Neural progenitor cell (in vitro differentiated cells): ENCODE results near the gene C1GALT1C1L. TPM values are rescaled to one million over a fixed set of nuclear protein-coding genes. Genes with fewer than 3 reads are reported as not detected.
A peak's percentile ranks its signal among the peaks of the same experiment; 100 is the strongest.
"Not testable (repeated sequence)": the region's sequence is repeated elsewhere in the genome, so short reads cannot be mapped to it uniquely, and the experiment has no call there.

Experiments
- DNase-seq: peaks from one replicate; pipeline ENCODE4 v3.0.0-alpha.2; 2016; ENCODE audit warnings: low spot score
- H2AFZ ChIP-seq: fragments of 200-600 bp; sonication (generic); replicated peaks from 2 replicates; pipeline ENCODE4 v1.6.1; 2016; ENCODE audit warnings: antibody characterized with exemption
- H3F3A ChIP-seq: fragments of 200-600 bp; sonication (generic); 2 replicates; pipeline ENCODE4 v1.6.1; 2016; ENCODE audit warnings: antibody characterized with exemption, low read depth
- H3K27ac ChIP-seq: fragments of 200-600 bp; sonication (generic); 2 replicates; pipeline ENCODE4 v1.5.1; 2016; ENCODE audit warnings: mild to moderate bottlenecking
- H3K27me3 ChIP-seq: fragments of 200-600 bp; sonication (generic); 2 replicates; pipeline ENCODE4 v1.6.1; 2016; ENCODE audit warnings: mild to moderate bottlenecking, moderate library complexity
- H3K36me3 ChIP-seq: fragments of 200-600 bp; sonication (generic); 2 replicates; pipeline ENCODE4 v1.5.1; 2016
- H3K4me1 ChIP-seq: fragments of 200-600 bp; sonication (generic); 2 replicates; pipeline ENCODE4 v1.6.1; 2016; ENCODE audit warnings: mixed run types
- H3K4me2 ChIP-seq: fragments of 200-600 bp; sonication (generic); 2 replicates; pipeline ENCODE4 v1.6.1; 2016
- H3K4me3 ChIP-seq: fragments of 200-600 bp; sonication (generic); 2 replicates; pipeline ENCODE4 v1.5.1; 2016
- H3K79me2 ChIP-seq: fragments of 200-600 bp; sonication (generic); 2 replicates; pipeline ENCODE4 v1.6.1; 2016; ENCODE audit warnings: low read depth
- H3K9ac ChIP-seq: fragments of 200-600 bp; sonication (generic); 2 replicates; pipeline ENCODE4 v1.6.1; 2016
- H3K9me3 ChIP-seq: fragments of 200-600 bp; sonication (generic); 2 replicates; pipeline ENCODE4 v1.5.1; 2016; ENCODE audit warnings: low read depth
- H4K20me1 ChIP-seq: fragments of 200-600 bp; sonication (generic); 2 replicates; pipeline ENCODE4 v1.6.1; 2016; ENCODE audit warnings: low read depth
- H3K27ac Mint-ChIP-seq: 3 replicates; pipeline ENCODE4 v1.8.0; 2021; ENCODE audit warnings: mixed read lengths
- H3K27me3 Mint-ChIP-seq: 2 replicates; pipeline ENCODE4 v1.8.0; 2022; ENCODE audit warnings: low read depth, mild to moderate bottlenecking, inconsistent platforms, moderate library complexity, mixed read lengths; ENCODE audit not compliant: insufficient read depth
- H3K36me3 Mint-ChIP-seq: 3 replicates; pipeline ENCODE4 v1.8.0; 2021; ENCODE audit warnings: mixed read lengths
- H3K4me1 Mint-ChIP-seq: 3 replicates; pipeline ENCODE4 v1.8.0; 2021; ENCODE audit warnings: mixed read lengths
- H3K4me3 Mint-ChIP-seq: 3 replicates; pipeline ENCODE4 v1.8.0; 2021; ENCODE audit warnings: mild to moderate bottlenecking, moderate library complexity, mixed read lengths
- H3K9me3 Mint-ChIP-seq: 3 replicates; pipeline ENCODE4 v1.8.0; 2020; ENCODE audit warnings: mixed read lengths
- CTCF ChIP-seq: fragments of 200-600 bp; sonication (generic); IDR thresholded peaks from 2 replicates; pipeline ENCODE4 v1.5.1; 2017; ENCODE audit warnings: antibody characterized with exemption, mild to moderate bottlenecking
- EZH2 ChIP-seq: fragments of 200-600 bp; sonication (generic); IDR thresholded peaks from 2 replicates; pipeline ENCODE4 v1.6.1; 2017; ENCODE audit warnings: antibody characterized with exemption, mild to moderate bottlenecking, moderate library complexity
- EZH2phosphoT487 ChIP-seq: fragments of 200-600 bp; sonication (generic); IDR thresholded peaks from 2 replicates; pipeline ENCODE4 v1.6.1; 2017; ENCODE audit warnings: antibody characterized with exemption
- total RNA-seq: library from RNA; depleted of rRNA; stranded (reverse); fragments of >200 nt; gene quantifications from 2 replicates; pipeline ENCODE4 v1.2.3, GENCODE V29; 2015; ENCODE audit warnings: low replicate concordance

C1GALT1C1L gene
- total RNA-seq, 1 donor from 2014 or later = not detected

DNA sequence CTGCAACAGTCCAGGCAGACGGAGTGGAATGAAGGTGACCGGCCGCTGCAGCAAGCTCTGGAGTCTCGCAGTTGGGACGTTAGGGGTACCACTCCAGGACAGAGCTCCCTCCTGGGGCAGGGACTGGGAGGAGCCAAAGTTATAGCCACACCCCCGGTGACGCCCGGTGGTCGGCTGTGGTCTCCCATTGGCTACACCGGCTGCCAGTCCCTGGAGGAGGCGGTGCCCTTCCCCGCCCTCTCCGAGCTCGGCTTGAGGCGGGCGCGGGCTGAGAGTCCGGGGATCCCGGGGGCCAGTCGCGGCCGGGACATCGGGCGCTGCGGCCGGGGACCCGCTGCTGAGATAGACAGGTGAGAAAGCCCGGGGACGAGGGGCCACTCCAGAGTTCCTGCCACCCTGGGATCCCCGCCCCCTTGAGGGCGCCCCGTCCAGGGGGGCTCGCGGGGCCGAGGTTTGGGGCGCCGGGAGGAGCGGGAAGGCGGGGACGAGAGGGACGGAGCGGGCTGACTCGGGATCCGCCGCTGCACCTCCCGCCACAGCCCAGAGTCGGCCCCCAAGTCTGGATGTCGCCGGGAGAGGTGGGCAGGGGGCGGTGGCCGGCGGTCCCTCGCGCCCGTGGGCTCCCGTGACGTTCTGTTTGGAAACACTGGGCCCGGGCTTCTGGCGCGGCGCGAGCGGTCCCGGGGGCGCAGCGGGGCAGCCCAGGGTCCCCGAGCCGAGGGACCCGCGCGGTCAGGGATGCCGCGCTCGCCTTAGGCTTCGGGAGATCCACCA is 39.0 kb downstream of the C1GALT1C1L start, which contains the start of gene PLEKHH2:
Gene PLEKHH2, plus strand, starts transcription at position 231 of the 774 bp plus-strand sequence. CDS start 7,414 bp downstream, outside the sequence.
- Histone ChIP-seq H3K27me3 (peaks cover 52% of the 10 kb centered on the region), H3F3A (no peaks in the 10 kb centered on the region), H3K4me2 (peak within 1 kb of the TSS; percentile 96), H3K9me3 (peaks cover 5% of the 10 kb centered on the region), H2AFZ (peak within 1 kb of the TSS; percentile 97), H3K9ac (peak within 1 kb of the TSS; percentile 48), H3K4me1 (no peaks in the 10 kb centered on the region), H3K4me3 (peak within 1 kb of the TSS; percentile 91), H4K20me1 (no peaks in the 10 kb centered on the region), H3K27ac (no peak within 1 kb of the TSS), H3K79me2 (no peaks in the 10 kb centered on the region), H3K36me3 (no peaks in the 10 kb centered on the region)
- peak within 1 kb of the TSS; percentile 89 for H3K4me3 Mint-ChIP-seq
- peaks cover 9% of the 10 kb centered on the region for H3K4me1 Mint-ChIP-seq
- H3K9me3 Mint-ChIP-seq = peaks cover 7% of the 10 kb centered on the region
- H3K27ac Mint-ChIP-seq = no peak within 1 kb of the TSS
- peaks cover 10% of the 10 kb centered on the region for H3K27me3 Mint-ChIP-seq
- TF ChIP-seq CTCF = peak; percentile 9
- peak; percentile 52 for TF ChIP-seq EZH2
- TF ChIP-seq EZH2phosphoT487 = peak; percentile 30
- peak; percentile 94 for DNase-seq
- H3K36me3 Mint-ChIP-seq = no peaks in the 10 kb centered on the region

DNA sequence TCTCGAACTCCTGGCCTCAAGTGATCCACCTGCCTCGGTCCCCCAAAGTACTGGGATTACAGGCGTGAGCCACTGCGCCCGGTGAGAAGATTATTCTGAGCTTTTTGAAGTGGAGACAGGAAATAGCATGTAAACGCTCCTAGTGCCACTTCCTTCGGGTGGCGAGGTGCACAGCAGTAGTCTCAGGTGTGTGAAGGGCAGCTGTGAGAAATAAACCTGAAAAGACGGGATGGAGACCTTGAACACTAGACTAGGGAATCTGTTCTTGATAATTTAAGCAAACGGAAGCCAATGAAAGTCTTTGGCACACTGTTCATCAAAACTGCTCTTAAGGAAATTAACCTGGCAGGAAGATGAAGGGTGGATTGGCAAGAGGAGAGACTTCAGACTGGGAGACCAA is 39.6 kb downstream of the C1GALT1C1L start:
- Histone ChIP-seq H2AFZ (peak overlapping the region; percentile 93), H4K20me1 (no peaks in the 10 kb centered on the region), H3K9ac (no peak overlapping the region), H3K27me3 (peaks cover 52% of the 10 kb centered on the region), H3F3A (no peaks in the 10 kb centered on the region), H3K4me3 (peak overlapping the region; percentile 91), H3K4me1 (no peaks in the 10 kb centered on the region), H3K4me2 (peak overlapping the region; percentile 96), H3K9me3 (peaks cover 5% of the 10 kb centered on the region), H3K36me3 (no peaks in the 10 kb centered on the region), H3K79me2 (no peaks in the 10 kb centered on the region), H3K27ac (no peak overlapping the region)
- Mint-ChIP-seq H3K27ac (no peak overlapping the region), H3K4me1 (peaks cover 9% of the 10 kb centered on the region), H3K9me3 (peaks cover 7% of the 10 kb centered on the region), H3K27me3 (peaks cover 10% of the 10 kb centered on the region), H3K36me3 (no peaks in the 10 kb centered on the region), H3K4me3 (peak overlapping the region; percentile 87)
- TF ChIP-seq CTCF = no peak
- DNase-seq = no peak

DNA sequence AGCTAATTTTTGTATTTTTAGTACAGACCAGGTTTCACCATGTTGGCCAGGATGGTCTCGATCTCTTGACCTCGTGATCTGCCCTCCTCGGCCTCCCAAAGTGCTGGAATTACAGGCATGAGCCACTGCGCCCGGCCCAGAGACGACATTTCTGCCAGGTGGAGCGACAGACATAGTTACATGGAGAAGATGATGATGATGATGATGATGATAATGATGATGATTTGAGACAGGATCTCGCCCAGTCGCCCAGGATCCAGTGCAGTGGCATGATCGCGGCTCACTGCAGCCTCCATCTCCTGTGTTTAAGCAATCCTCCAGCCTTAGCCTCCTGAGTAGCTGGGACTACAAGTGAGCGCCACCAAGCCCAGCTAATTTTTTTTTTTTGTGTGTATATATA is 40.1 kb downstream of the C1GALT1C1L start:
- H4K20me1 ChIP-seq, DNase-seq, H3K9me3 ChIP-seq, H3K36me3 ChIP-seq, H3K4me1 ChIP-seq, H3K79me2 ChIP-seq, H3K9ac ChIP-seq, H3F3A ChIP-seq, H3K27ac Mint-ChIP-seq, H2AFZ ChIP-seq, H3K36me3 Mint-ChIP-seq, H3K4me1 Mint-ChIP-seq, H3K9me3 Mint-ChIP-seq, H3K27ac ChIP-seq, H3K4me3 ChIP-seq, H3K4me2 ChIP-seq: not testable (repeated sequence)
- Mint-ChIP-seq H3K4me3 (peak overlapping the region; percentile 87), H3K27me3 (peaks cover 10% of the 10 kb centered on the region)
- peaks cover 52% of the 10 kb centered on the region for H3K27me3 ChIP-seq

DNA sequence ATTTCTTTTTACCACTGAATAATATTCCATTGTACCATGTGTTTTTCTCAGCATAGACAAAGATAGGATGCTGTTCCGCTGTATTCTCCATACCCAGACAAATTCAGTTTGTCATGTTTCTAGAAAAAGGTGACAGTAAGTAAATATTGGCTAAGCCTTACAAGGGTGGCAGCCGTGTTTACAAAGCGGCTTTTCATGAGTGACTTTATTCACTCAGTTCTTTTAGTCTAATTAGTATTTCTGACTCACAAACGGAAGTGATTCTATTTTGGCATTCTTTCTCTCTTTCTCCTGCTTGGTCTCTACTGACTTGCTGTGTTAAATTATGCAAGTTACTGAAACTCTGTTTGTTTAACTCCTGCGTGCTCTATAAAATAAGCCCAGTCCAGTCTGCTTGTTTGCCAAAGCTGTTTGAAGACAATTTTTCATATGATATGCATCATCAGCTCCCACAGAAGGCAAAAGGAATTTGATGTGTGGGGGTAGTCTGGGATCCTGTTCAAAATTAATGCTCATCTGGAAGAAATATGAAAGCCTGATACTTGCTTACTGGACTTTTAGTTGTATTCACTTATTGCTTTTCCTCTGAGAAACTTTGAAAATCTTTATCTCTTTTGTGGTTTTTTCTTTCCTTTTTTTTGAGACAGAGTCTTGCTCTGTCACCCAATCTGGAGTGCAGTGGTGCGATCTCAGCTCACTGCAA is 41.5 kb downstream of the C1GALT1C1L start:
- Histone ChIP-seq H3K79me2 (no peaks in the 10 kb centered on the region), H3K4me1 (no peaks in the 10 kb centered on the region), H3K4me2 (no peak overlapping the region), H3K27me3 (peaks cover 52% of the 10 kb centered on the region), H3K27ac (no peak overlapping the region), H3K4me3 (no peak overlapping the region), H3K9me3 (peaks cover 5% of the 10 kb centered on the region), H4K20me1 (no peaks in the 10 kb centered on the region), H3F3A (no peaks in the 10 kb centered on the region), H2AFZ (no peak overlapping the region), H3K36me3 (no peaks in the 10 kb centered on the region), H3K9ac (no peak overlapping the region)
- Mint-ChIP-seq H3K27ac (no peak overlapping the region), H3K9me3 (peaks cover 5% of the 10 kb centered on the region), H3K27me3 (peaks cover 10% of the 10 kb centered on the region), H3K4me3 (no peak overlapping the region), H3K4me1 (peaks cover 9% of the 10 kb centered on the region), H3K36me3 (no peaks in the 10 kb centered on the region)
- no peak for DNase-seq
- TF ChIP-seq CTCF (no peak), EZH2phosphoT487 (no peak), EZH2 (no peak)
